GM18519 (cell line): ENCODE results near the gene ASL.
A peak's percentile ranks its signal among the peaks of the same experiment; 100 is the strongest.
"Not testable (repeated sequence)": the region's sequence is repeated elsewhere in the genome, so short reads cannot be mapped to it uniquely, and the experiment has no call there.

Source experiments
- ATAC-seq: cut with Tn5 transposase; IDR thresholded peaks from one replicate; pipeline ENCODE4 v1.9.1; 2021; ENCODE audit warnings: mild to moderate bottlenecking, moderate library complexity; ENCODE audit not compliant: unreplicated experiment, low FRiP score

ASL gene

GRCh38 chr7:66075590-66076461 lies at the start of gene ASL:
Gene ASL, plus strand, starts transcription at chr7:66075819. Its CDS starts 263 bp downstream, at chr7:66076082.
- ATAC-seq: peak; percentile 97

DNA sequence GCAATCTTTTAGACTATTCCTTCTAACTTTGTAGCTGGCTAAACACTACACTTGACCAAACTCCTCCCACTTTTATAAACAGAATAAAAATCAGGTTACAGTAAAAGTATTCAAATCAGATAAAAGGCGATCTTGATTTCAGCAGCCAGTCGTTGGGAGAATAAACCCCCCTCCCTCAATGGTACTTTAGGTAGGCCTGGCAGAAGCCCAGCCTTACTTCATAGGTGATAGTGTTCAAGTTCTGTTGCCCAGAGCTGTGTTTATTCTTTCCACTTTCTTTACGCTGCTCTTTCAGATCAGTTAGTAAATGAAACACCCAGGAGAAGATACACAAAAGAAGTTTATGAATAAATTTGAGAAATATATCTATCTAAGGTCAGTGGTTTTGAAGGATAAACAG lies 47.3 kb upstream of the ASL start:
- not testable (repeated sequence) for ATAC-seq

- no peak for ATAC-seq
Observed at GRCh38 chr7:66033471-66034385, 41.9 kb upstream of the ASL start.

DNA sequence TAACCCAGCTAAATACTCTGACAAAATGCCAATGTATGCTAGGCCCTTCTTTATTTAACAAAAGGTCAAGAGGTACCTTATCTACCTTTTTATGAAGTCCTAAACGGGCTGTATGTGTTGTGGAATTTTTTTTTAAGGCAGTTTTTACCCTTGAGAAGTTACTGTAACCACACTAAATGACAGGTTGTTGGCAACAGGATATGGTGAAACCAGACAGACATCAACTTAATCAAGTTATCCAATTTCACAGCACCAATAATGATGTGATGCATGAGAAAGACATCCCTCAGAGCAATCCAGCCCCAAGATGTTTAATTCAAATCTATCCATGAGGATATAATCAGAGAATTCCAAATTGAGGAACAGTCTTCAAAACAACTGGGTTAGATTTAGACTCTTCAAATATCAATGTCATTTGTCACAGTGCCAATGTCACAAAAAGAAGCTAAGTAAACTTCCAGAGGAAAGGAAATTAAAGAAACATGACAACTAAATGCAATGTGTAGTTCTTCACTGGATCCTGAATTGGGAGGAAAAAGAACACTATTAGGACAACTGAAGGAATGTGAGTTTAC lies 41.1 kb upstream of the ASL start:
- ATAC-seq: not testable (repeated sequence)

DNA sequence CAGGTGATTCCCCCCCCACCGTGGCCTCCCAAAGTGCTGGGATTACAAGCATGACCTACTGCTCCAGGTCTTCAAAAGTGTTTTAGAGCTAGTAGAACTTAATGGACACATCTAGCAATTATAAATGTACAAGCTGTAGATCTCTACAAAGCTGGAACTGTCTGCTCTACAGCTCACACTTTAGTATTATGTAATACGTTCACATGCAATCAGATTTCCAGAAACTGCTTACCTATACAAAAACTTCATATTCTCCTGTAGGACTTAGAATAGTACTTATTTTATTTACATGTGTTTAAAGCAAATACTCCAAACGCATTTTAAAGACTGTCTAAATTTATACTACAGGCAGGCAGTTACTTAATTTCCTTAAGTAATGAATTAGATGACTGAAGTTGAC lies 39.2 kb upstream of the ASL start:
- no peak for ATAC-seq

DNA sequence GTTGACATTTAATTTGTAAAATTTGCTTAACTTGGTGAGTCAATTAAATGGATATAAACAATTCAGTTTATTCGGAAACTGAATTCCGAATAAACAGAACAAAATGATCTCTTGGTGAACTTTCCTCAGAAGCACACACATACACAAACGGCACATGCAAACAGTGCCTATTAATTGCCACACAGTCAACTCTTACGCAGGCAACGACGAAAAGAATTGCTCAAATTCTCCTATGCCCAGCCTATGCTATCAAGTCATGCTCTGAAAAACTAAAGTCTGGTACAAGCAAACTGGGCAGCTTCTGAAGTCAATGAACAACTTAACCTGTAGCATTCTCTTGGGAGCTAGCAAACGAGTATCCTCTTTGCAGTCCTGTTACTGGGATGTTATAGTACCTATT lies 38.8 kb upstream of the ASL start:
- ATAC-seq: no peak

DNA sequence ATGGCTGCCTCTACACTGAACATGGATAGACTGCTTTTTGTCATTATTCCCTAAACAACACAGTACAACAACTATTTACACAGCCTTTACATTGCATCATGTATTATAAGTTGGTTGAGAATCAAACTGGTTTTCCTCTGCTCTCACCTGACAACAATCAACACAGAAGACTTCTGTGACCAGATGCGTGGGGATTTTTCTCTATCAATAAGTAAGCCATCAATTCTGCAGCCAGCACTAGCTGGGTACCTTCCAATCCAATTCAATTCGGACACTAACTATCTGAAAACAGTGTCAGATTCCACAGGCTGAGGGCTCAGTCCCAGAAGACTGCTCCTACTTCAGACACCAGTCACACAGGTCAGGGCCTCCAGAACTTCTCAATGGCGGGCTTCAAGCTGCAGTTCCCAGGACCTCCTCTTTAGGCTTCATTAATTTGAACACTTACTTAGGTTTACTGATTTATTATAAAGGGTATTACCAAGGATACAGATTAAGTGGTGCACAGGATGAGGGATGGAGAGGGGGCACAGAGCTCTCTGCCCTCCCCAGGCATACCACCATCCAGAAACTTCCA lies 36.4 kb upstream of the ASL start:
- ATAC-seq: no peak

DNA sequence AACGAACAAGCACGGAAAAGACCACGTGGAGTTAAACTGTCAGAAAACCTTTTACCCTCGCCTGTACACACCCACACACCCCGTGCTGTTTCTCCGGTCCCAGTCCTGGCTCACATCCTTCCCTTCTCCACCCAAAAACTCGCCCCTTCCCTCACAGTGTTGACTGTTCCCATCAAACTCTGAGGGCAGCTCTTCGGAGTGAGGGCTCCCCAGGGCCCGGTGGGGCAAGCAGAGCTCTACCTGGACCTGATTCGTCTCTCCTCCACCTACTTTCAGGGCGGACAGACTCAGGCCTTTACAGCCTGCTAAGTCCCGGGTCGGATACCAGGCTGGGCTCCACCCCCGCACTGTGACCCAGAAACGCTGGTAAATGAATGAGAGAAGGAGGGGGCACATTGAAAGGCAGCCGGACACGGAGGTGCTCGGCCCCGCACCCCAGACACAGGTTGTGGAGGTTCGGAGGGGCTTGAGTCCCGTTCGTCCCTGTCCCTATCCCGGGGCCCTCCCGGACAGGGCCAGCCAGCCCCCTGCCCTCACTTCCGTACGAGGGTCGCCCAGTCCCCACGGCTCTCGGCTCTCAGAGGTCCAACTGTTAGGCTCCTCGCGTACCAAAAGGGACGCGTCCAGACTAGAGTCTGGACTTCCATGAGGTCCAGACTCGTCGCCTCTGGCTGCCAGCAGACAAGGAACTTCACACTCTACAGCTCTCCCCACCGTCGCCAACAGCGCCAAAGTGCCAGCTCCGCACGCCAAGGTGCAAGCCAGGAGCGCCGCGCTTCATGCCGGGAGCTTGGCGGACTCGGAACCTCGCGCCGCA lies 31.7 kb upstream of the ASL start:
- ATAC-seq: no peak

- not testable (repeated sequence) for ATAC-seq
Observed at GRCh38 chr7:66044498-66044854, 31.1 kb upstream of the ASL start.

- no peak for ATAC-seq
Observed at GRCh38 chr7:66047426-66047825, 28.2 kb upstream of the ASL start.

- ATAC-seq: not testable (repeated sequence)
Observed at GRCh38 chr7:66049886-66050285, 25.7 kb upstream of the ASL start.

DNA sequence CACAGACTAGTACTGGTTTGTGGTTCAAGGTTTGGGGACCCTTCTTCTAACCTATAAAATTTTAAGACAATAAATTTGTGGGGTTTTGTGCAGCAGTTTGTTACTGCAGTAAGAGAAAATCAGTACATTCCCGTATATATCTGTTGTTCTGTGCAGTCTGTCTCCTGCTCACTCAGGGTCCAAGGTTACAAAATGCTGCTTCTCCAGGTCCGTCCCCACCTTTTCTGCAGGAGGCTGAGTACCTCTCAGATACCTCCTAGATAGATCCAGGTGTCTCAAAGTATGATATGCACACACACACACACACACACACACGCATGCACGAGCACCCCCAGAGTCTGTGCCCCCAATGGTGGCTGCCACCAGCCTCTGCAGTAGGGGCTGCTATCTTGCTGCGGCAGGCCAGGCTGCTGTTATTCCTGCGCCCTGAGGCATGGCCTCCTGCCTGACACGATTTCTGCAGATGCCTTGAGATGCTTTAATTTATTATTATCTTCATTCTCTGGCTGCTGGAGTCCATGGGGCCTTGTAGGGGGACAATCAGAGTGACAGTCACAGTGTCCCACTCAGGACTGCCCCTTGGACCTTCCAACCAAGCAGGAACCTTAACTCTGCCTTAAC lies 25.2 kb upstream of the ASL start:
- no peak for ATAC-seq

DNA sequence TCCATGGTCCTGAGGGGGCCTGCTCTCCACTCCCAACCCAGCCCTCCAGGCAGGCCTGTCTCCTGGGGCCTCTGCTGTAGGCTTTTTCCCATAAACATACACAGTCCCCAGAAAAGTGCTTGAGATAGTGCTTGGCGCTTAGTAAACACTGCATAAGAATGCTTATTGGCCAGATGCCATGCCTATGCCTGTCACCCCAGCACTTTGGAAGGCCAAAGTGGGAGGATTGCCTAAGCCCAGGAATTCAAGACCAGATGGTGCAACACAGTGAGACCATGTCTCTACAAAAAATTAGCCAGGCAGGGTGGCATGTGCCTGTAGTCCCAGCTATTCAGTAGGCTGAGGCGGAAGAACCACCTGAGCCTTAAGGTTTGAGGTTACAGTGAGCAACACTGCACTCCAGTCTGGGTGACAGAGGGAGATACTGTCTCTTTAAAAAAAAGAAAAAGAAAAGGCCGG lies 24.6 kb upstream of the ASL start:
- ATAC-seq: no peak

DNA sequence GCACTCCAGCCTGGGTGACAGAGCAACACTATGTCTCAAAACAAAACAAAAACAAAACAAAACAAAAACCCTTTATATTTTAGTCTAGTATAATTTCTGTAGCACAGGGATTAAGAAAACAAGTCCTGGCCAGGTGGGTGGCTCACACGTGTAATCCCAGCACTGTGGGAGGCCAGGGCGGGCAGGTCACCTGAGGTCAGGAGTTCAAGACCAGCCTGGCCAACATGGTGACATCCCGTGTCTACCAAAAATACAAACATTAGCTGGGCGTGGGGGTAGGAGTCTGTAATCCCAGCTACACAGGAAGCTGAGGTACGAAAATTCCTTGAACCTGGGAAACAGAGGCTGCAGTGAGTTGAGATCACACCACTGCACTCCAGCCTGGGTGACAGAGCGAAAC lies 23.2 kb upstream of the ASL start:
- ATAC-seq: no peak

- ATAC-seq: no peak
Observed at GRCh38 chr7:66054063-66054462, 21.6 kb upstream of the ASL start.

- ATAC-seq: peak; percentile 47
Observed at GRCh38 chr7:66055321-66055956, 20.2 kb upstream of the ASL start.

DNA sequence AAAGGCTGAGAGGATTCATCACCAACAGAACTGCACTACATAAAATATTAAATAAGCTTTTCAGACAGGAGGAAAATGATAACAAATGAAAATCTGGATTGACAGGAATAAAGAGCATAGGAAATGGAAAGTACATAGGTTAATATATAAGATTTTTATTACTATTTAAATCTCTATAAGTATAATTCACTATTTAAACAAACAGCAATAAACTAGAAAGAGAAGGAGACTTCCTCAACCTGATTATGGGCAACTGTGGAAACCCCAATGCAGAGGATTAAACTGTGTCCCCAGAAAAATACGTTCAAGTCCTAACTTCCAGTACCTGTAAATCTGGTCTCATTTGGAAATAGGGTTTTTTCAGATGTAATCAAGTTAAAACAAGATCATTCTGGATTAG lies 14.8 kb upstream of the ASL start:
- no peak for ATAC-seq

DNA sequence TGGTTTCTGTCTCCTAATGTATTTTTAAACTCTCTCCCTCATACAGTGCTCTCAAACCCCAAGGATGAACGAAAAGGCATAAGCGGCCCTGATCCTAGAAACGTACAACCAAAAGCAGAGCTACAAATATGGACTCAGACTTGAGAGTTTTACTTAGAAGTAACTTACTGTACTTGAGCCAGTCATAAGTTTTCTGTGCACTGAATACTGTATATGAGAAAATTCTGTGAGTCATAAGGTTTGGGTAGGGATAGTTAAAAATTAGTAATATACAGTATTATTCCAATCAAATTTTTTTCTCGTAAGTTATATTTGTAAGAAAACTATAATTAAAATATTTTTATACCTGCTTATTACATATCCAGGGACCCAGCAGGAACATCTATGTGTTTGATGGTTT lies 5.9 kb upstream of the ASL start:
- ATAC-seq: no peak

DNA sequence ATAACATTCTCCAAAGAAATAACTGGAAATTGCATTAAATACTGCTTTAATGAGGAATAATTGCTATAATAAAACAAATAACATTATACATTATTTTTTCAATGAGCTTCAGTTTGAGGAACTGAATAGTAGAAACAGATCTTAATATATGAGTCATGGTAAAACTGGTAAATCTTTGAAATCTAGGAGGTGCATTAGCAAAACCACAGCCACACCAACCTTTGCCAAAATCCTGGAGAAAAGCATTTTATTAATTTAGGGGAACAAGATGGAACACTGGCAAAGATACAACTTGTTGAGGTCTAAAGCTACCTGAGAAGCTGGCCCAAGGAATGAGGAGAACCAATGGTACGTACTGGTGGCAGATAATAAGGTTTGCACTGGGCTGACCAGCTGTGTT lies 5.4 kb upstream of the ASL start:
- no peak for ATAC-seq
